Activated gamma-delta T cell treated with anti-CD3 and anti-CD28 coated beads, Interleukin-2, amount 50 U/mL, for 16 hours (primary cell): ENCODE data around the gene PSMA7.

Source experiments
- DNase-seq: peaks from one replicate; pipeline ENCODE4 v3.0.0-alpha.2; 2020; ENCODE audit warnings: low read depth

PSMA7 gene

GRCh38 chr20:62171245-62171644 lies 28.1 kb upstream of the PSMA7 start:
- no peak for DNase-seq

- no peak for DNase-seq
Measured at GRCh38 chr20:62170536-62170935, 27.3 kb upstream of the PSMA7 start.

- no peak for DNase-seq
Measured at GRCh38 chr20:62168890-62169435, 25.8 kb upstream of the PSMA7 start.

GRCh38 chr20:62168061-62168460 lies 24.9 kb upstream of the PSMA7 start:
- DNase-seq = no peak

GRCh38 chr20:62167474-62167873 lies 24.3 kb upstream of the PSMA7 start:
- DNase-seq = no peak

- DNase-seq = no peak
Measured at GRCh38 chr20:62165762-62166399, 22.7 kb upstream of the PSMA7 start.

GRCh38 chr20:62164879-62165761 lies 21.9 kb upstream of the PSMA7 start:
- DNase-seq = no peak

GRCh38 chr20:62163986-62164762 lies 21.0 kb upstream of the PSMA7 start:
- no peak for DNase-seq

- DNase-seq = no peak
Measured at GRCh38 chr20:62163485-62163865, 20.3 kb upstream of the PSMA7 start.

GRCh38 chr20:62162765-62163484 lies 19.7 kb upstream of the PSMA7 start:
- no peak for DNase-seq

- DNase-seq = no peak
Measured at GRCh38 chr20:62161347-62161746, 18.2 kb upstream of the PSMA7 start.

GRCh38 chr20:62160876-62161275 lies 17.7 kb upstream of the PSMA7 start:
- no peak for DNase-seq

GRCh38 chr20:62160253-62160652 lies 17.1 kb upstream of the PSMA7 start:
- no peak for DNase-seq

GRCh38 chr20:62159839-62160238 lies 16.6 kb upstream of the PSMA7 start:
- peak; percentile 39 for DNase-seq

- no peak for DNase-seq
Measured at GRCh38 chr20:62159052-62159451, 15.9 kb upstream of the PSMA7 start.

GRCh38 chr20:62158541-62158940 lies 15.3 kb upstream of the PSMA7 start:
- no peak for DNase-seq

- no peak for DNase-seq
Measured at GRCh38 chr20:62158088-62158400, 14.8 kb upstream of the PSMA7 start.

GRCh38 chr20:62157387-62158087 lies 14.3 kb upstream of the PSMA7 start:
- DNase-seq = no peak

- peak; percentile 54 for DNase-seq
Measured at GRCh38 chr20:62156592-62157386, 13.6 kb upstream of the PSMA7 start.

GRCh38 chr20:62156254-62156556 lies 13.0 kb upstream of the PSMA7 start:
- no peak for DNase-seq
